ENCODE results near the gene SPIRE2. TPM values are rescaled to one million over a fixed set of nuclear protein-coding genes. Genes with fewer than 3 reads are reported as not detected.
"Not testable (repeated sequence)": the region's sequence is repeated elsewhere in the genome, so short reads cannot be mapped to it uniquely, and the experiment has no call there.

Gene SPIRE2
- polyA plus RNA-seq, 1 donor (not counting 4 experiments of a cell fraction or from before 2014, with no cell fraction given): 1.1 TPM

- Histone ChIP-seq H3K4me1 (ENCODE audit: control insufficient read depth, extremely low read depth, insufficient read depth, low read length) (peaks cover 3% of the 10 kb centered on the region), H2AFZ (ENCODE audit: control insufficient read depth, low read length) (peak overlapping the region; percentile 70), H3K4me3 (ENCODE audit: control insufficient read depth in 2 of 3, extremely low read depth in 1 of 3, insufficient read depth in 2 of 3, low read depth in 1 of 3, low read length in 3 of 3) (peak overlapping the region; percentile 70 to 87 (median 74)), H3K27me3 (ENCODE audit: control insufficient read depth, extremely low read depth, insufficient read depth, low read length) (no peaks in the 10 kb centered on the region), H4K20me1 (ENCODE audit: control insufficient read depth, extremely low read depth, insufficient read depth, low read length) (no peaks in the 10 kb centered on the region), H3K27ac (ENCODE audit: control insufficient read depth, insufficient read depth, low read length) (peak overlapping the region; percentile 67), H3K9me1 (ENCODE audit: control insufficient read depth, extremely low read depth, insufficient read depth, low read length) (no peaks in the 10 kb centered on the region), H3K36me3 (ENCODE audit: control insufficient read depth in 2 of 2, extremely low read depth in 1 of 2, insufficient read depth in 2 of 2, low read length in 2 of 2) (no peaks in the 10 kb centered on the region), H3K79me2 (ENCODE audit: control insufficient read depth, insufficient read depth, low read length) (peaks cover 29% of the 10 kb centered on the region), H3K9me3 (ENCODE audit: control insufficient read depth, low read depth, low read length) (no peaks in the 10 kb centered on the region), H3K9ac (ENCODE audit: control insufficient read depth, extremely low read depth, insufficient read depth, low read length) (peak overlapping the region; percentile 76), H3K4me2 (ENCODE audit: control insufficient read depth, extremely low read depth, insufficient read depth, low read depth, low read length) (peak overlapping the region; percentile 86)
- dilution Hi-C loops (cut with MboI; ENCODE audit: extremely low pct_ligation_motif_present, low sequenced_read_pairs): no loop called here
- DNase-seq (ENCODE audit: low read depth, low spot score) (no peak), FAIRE-seq (no peak)
- no peak for TF ChIP-seq EZH2 (IDR thresholded peaks at IDR 0.05; ENCODE audit: low read length)
- TF ChIP-seq, protein P1, sequence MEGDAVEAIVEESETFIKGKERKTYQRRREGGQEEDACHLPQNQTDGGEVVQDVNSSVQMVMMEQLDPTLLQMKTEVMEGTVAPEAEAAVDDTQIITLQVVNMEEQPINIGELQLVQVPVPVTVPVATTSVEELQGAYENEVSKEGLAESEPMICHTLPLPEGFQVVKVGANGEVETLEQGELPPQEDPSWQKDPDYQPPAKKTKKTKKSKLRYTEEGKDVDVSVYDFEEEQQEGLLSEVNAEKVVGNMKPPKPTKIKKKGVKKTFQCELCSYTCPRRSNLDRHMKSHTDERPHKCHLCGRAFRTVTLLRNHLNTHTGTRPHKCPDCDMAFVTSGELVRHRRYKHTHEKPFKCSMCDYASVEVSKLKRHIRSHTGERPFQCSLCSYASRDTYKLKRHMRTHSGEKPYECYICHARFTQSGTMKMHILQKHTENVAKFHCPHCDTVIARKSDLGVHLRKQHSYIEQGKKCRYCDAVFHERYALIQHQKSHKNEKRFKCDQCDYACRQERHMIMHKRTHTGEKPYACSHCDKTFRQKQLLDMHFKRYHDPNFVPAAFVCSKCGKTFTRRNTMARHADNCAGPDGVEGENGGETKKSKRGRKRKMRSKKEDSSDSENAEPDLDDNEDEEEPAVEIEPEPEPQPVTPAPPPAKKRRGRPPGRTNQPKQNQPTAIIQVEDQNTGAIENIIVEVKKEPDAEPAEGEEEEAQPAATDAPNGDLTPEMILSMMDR (optimal IDR thresholded peaks at IDR 0.05 in 1 of 3, IDR thresholded peaks at IDR 0.05 in 1 of 3, conservative IDR thresholded peaks at IDR 0.05 in 1 of 3; ENCODE audit: extremely low read depth in 1 of 3, insufficient read depth in 2 of 3, low read length in 3 of 3): no peak
Measured at GRCh38 chr16:89815639-89816348, 12.5 kb upstream of the SPIRE2 start.

GRCh38 chr16:89818851-89819403, 9.3 kb upstream of the SPIRE2 start:
- dilution Hi-C loops (cut with MboI; ENCODE audit: extremely low pct_ligation_motif_present, low sequenced_read_pairs); FAIRE-seq; H4K20me1 ChIP-seq (ENCODE audit: control insufficient read depth, extremely low read depth, insufficient read depth, low read length); H3K4me3 ChIP-seq (ENCODE audit: control insufficient read depth in 2 of 3, extremely low read depth in 1 of 3, insufficient read depth in 2 of 3, low read depth in 1 of 3, low read length in 3 of 3); H2AFZ ChIP-seq (ENCODE audit: control insufficient read depth, low read length); H3K27me3 ChIP-seq (ENCODE audit: control insufficient read depth, extremely low read depth, insufficient read depth, low read length); H3K9me3 ChIP-seq (ENCODE audit: control insufficient read depth, low read depth, low read length); H3K27ac ChIP-seq (ENCODE audit: control insufficient read depth, insufficient read depth, low read length); H3K9me1 ChIP-seq (ENCODE audit: control insufficient read depth, extremely low read depth, insufficient read depth, low read length); H3K4me1 ChIP-seq (ENCODE audit: control insufficient read depth, extremely low read depth, insufficient read depth, low read length); DNase-seq (ENCODE audit: low read depth, low spot score); H3K36me3 ChIP-seq (ENCODE audit: control insufficient read depth in 2 of 2, extremely low read depth in 1 of 2, insufficient read depth in 2 of 2, low read length in 2 of 2); H3K4me2 ChIP-seq (ENCODE audit: control insufficient read depth, extremely low read depth, insufficient read depth, low read depth, low read length); H3K9ac ChIP-seq (ENCODE audit: control insufficient read depth, extremely low read depth, insufficient read depth, low read length): not testable (repeated sequence)
- peaks cover 20% of the 10 kb centered on the region for H3K79me2 ChIP-seq (ENCODE audit: control insufficient read depth, insufficient read depth, low read length)

GRCh38 chr16:89819448-89819847, 8.8 kb upstream of the SPIRE2 start:
- peaks cover 15% of the 10 kb centered on the region for H3K79me2 ChIP-seq (ENCODE audit: control insufficient read depth, insufficient read depth, low read length)
- FAIRE-seq; H4K20me1 ChIP-seq (ENCODE audit: control insufficient read depth, extremely low read depth, insufficient read depth, low read length); dilution Hi-C loops (cut with MboI; ENCODE audit: extremely low pct_ligation_motif_present, low sequenced_read_pairs); H3K4me1 ChIP-seq (ENCODE audit: control insufficient read depth, extremely low read depth, insufficient read depth, low read length); H3K36me3 ChIP-seq (ENCODE audit: control insufficient read depth in 2 of 2, extremely low read depth in 1 of 2, insufficient read depth in 2 of 2, low read length in 2 of 2); H2AFZ ChIP-seq (ENCODE audit: control insufficient read depth, low read length); H3K4me2 ChIP-seq (ENCODE audit: control insufficient read depth, extremely low read depth, insufficient read depth, low read depth, low read length); H3K9me3 ChIP-seq (ENCODE audit: control insufficient read depth, low read depth, low read length); H3K4me3 ChIP-seq (ENCODE audit: control insufficient read depth in 2 of 3, extremely low read depth in 1 of 3, insufficient read depth in 2 of 3, low read depth in 1 of 3, low read length in 3 of 3); H3K9me1 ChIP-seq (ENCODE audit: control insufficient read depth, extremely low read depth, insufficient read depth, low read length); DNase-seq (ENCODE audit: low read depth, low spot score); H3K27ac ChIP-seq (ENCODE audit: control insufficient read depth, insufficient read depth, low read length); H3K27me3 ChIP-seq (ENCODE audit: control insufficient read depth, extremely low read depth, insufficient read depth, low read length); H3K9ac ChIP-seq (ENCODE audit: control insufficient read depth, extremely low read depth, insufficient read depth, low read length): not testable (repeated sequence)
